GM23248 (cell line): ENCODE data around the gene ITPRIP.

Experiments
- EZH2 ChIP-seq: fragments of 200-600 bp; sonication (generic); IDR thresholded peaks from 2 replicates; pipeline ENCODE4 v1.6.1; 2018; ENCODE audit warnings: antibody characterized with exemption, mild to moderate bottlenecking; ENCODE audit not compliant: insufficient read depth, poor library complexity, severe bottlenecking
- EZH2phosphoT487 ChIP-seq: fragments of 200-600 bp; sonication (generic); IDR thresholded peaks from 2 replicates; pipeline ENCODE4 v1.6.1; 2018; ENCODE audit warnings: antibody characterized with exemption, moderate library complexity, mild to moderate bottlenecking, low read depth; ENCODE audit not compliant: insufficient read depth

- TF ChIP-seq EZH2 (no peak), EZH2phosphoT487 (no peak)
Measured at GRCh38 chr10:104340111-104340526, 1.9 kb upstream of the ITPRIP start.
